Loucy (cell line): ENCODE data around the gene NPBWR2.

Source experiments
- H2AFZ ChIP-seq: fragments of 200-600 bp; sonication (generic); 2 replicates; pipeline ENCODE4 v1.6.0; 2016; ENCODE audit warnings: antibody characterized with exemption, mild to moderate bottlenecking, low read length, moderate library complexity
- H3F3A ChIP-seq: fragments of 200-600 bp; 2 replicates; pipeline ENCODE4 v1.6.0; 2016; ENCODE audit warnings: antibody characterized with exemption, low read depth, mild to moderate bottlenecking
- H3K27me3 ChIP-seq: fragments of 200-600 bp; sonication (generic); 2 replicates; pipeline ENCODE4 v1.6.1; 2014; ENCODE audit warnings: low read length, mild to moderate bottlenecking; ENCODE audit not compliant: insufficient read depth, poor library complexity, severe bottlenecking
- H3K36me3 ChIP-seq: fragments of 200-600 bp; sonication (generic); 2 replicates; pipeline ENCODE4 v1.6.1; 2016; ENCODE audit warnings: low read length; ENCODE audit not compliant: insufficient read depth
- H3K4me1 ChIP-seq: fragments of 200-600 bp; sonication (generic); 2 replicates; pipeline ENCODE4 v1.5.1; 2014; ENCODE audit warnings: low read length, mild to moderate bottlenecking; ENCODE audit not compliant: insufficient read depth, poor library complexity, severe bottlenecking
- H3K4me2 ChIP-seq: fragments of 200-600 bp; sonication (generic); 2 replicates; pipeline ENCODE4 v1.6.0; 2014; ENCODE audit warnings: antibody characterized with exemption, low read length, low read depth, mild to moderate bottlenecking; ENCODE audit not compliant: poor library complexity, severe bottlenecking
- H3K4me3 ChIP-seq: fragments of 200-600 bp; sonication (generic); 2 replicates; pipeline ENCODE4 v1.5.1; 2014; ENCODE audit warnings: low read length, mild to moderate bottlenecking, mixed read lengths; ENCODE audit not compliant: poor library complexity, severe bottlenecking
- H3K79me2 ChIP-seq: fragments of 200-600 bp; sonication (generic); 2 replicates; pipeline ENCODE4 v1.6.1; 2014; ENCODE audit warnings: low read length; ENCODE audit not compliant: insufficient read depth
- H3K9ac ChIP-seq: fragments of 200-600 bp; sonication (generic); 2 replicates; pipeline ENCODE4 v1.6.0; 2014; ENCODE audit warnings: mild to moderate bottlenecking, low read depth, low read length, moderate library complexity; ENCODE audit not compliant: poor library complexity, severe bottlenecking
- H3K9me2 ChIP-seq: fragments of 200-600 bp; sonication (generic); replicated peaks from 2 replicates; pipeline ENCODE4 v1.6.1; 2016; ENCODE audit warnings: low read depth, low read length, mixed read lengths
- H3K9me3 ChIP-seq: fragments of 200-600 bp; sonication (generic); 2 replicates; pipeline ENCODE4 v1.6.1; 2014; ENCODE audit warnings: mild to moderate bottlenecking, antibody characterized with exemption, low read length, low read depth; ENCODE audit not compliant: insufficient read depth
- H4K20me1 ChIP-seq: fragments of 200-600 bp; sonication (generic); 2 replicates; pipeline ENCODE4 v1.6.0; 2014; ENCODE audit warnings: antibody characterized with exemption, low read length, mild to moderate bottlenecking; ENCODE audit not compliant: insufficient read depth, poor library complexity, severe bottlenecking
- EZH2phosphoT487 ChIP-seq: fragments of 200-600 bp; IDR thresholded peaks from 2 replicates; pipeline ENCODE4 v1.6.1; 2018; ENCODE audit warnings: antibody characterized with exemption, mild to moderate bottlenecking, moderate library complexity, borderline replicate concordance
- TF ChIP-seq, protein P1 (sequence below): fragments of 200-600 bp; sonication (generic); conservative IDR thresholded peaks from 2 replicates; pipeline ENCODE4 v1.5.1; 2014; ENCODE audit warnings: mild to moderate bottlenecking, antibody characterized with exemption, low read length

The NPBWR2 gene

DNA sequence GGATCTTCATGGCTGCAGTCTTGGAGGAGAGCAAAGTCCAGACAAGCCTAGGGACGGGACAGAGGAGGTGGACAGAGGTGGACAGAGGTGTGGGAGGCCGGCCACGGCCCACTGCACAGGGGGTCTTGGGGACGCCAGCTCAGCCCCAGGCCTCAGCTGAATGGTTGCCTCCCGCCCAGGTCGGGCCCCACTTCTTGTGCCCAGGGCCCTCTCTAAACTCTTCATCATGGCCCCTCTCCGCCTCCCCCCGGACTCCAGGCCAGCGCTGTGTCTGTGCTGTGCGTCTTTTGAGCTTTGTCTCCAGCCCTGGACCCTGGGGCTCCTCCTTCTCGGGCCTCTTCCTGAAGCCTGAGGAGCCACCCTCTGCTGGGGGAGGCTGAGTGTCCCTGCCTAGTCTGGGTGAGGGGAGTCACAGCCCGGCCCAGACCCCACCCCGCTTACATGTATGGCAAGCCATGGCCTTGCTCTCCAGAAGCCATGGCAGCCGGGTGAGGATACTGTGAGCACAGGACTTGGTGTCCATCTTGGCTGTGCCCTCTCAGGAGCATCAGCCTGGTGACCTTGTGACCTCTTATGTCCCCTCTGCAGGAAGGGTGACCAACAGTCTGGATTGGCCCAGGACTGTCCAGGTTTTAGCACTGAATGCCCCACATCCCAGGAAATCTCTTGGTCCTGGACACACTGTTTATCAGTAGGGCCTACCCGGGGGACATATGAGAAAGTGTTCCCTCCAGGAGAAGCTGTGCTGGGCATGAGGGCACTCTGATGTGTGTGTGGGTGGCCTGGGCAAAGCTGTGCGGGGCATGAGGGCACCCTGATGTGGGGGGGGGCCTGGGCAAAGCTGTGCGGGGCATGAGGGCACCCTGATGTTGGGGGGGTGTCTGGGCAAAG lies 9.4 kb upstream of the NPBWR2 start:
- no peak overlapping the region for H3K4me3 ChIP-seq
- H2AFZ ChIP-seq = no peak overlapping the region
- H3K4me1 ChIP-seq = peaks cover 13% of the 10 kb centered on the region
- no peaks in the 10 kb centered on the region for H3K9me3 ChIP-seq
- H3K27me3 ChIP-seq = no peaks in the 10 kb centered on the region
- no peaks in the 10 kb centered on the region for H3K79me2 ChIP-seq
- no peaks in the 10 kb centered on the region for H3K36me3 ChIP-seq
- H3F3A ChIP-seq = no peaks in the 10 kb centered on the region
- H4K20me1 ChIP-seq = no peaks in the 10 kb centered on the region
- H3K9me2 ChIP-seq = no peaks in the 10 kb centered on the region
- TF ChIP-seq, protein P1, sequence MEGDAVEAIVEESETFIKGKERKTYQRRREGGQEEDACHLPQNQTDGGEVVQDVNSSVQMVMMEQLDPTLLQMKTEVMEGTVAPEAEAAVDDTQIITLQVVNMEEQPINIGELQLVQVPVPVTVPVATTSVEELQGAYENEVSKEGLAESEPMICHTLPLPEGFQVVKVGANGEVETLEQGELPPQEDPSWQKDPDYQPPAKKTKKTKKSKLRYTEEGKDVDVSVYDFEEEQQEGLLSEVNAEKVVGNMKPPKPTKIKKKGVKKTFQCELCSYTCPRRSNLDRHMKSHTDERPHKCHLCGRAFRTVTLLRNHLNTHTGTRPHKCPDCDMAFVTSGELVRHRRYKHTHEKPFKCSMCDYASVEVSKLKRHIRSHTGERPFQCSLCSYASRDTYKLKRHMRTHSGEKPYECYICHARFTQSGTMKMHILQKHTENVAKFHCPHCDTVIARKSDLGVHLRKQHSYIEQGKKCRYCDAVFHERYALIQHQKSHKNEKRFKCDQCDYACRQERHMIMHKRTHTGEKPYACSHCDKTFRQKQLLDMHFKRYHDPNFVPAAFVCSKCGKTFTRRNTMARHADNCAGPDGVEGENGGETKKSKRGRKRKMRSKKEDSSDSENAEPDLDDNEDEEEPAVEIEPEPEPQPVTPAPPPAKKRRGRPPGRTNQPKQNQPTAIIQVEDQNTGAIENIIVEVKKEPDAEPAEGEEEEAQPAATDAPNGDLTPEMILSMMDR = no peak
- no peak overlapping the region for H3K4me2 ChIP-seq
- H3K9ac ChIP-seq = no peak overlapping the region

DNA sequence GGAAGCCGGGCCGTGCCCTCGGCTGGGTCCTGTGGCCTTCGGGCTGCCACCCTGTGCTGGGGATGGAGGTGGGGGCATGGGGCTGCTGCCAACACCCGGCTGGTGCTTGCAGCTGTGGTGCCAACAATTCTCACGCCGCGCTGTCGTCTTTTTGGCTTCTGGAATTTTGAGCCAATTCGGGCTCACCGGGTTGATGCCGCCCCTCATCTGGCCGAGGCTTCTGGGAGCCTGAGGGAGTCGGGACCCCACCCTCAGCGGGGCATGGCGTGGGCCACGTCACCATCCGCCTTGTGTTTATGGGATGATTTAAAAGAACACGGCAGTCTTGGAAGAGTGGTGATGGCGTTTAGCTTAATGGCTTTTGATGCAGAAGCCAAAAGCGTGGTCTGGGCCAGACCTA lies 8.7 kb upstream of the NPBWR2 start:
- TF ChIP-seq EZH2phosphoT487 = no peak
- TF ChIP-seq, protein P1 = no peak
- Histone ChIP-seq H3K4me3 (no peak overlapping the region), H3K79me2 (no peaks in the 10 kb centered on the region), H3K4me2 (no peak overlapping the region), H3K36me3 (no peaks in the 10 kb centered on the region), H3K9me3 (no peaks in the 10 kb centered on the region), H3K27me3 (no peaks in the 10 kb centered on the region), H4K20me1 (no peaks in the 10 kb centered on the region), H3K9ac (no peak overlapping the region), H3K4me1 (peaks cover 13% of the 10 kb centered on the region), H3K9me2 (no peaks in the 10 kb centered on the region), H3F3A (no peaks in the 10 kb centered on the region), H2AFZ (no peak overlapping the region)

DNA sequence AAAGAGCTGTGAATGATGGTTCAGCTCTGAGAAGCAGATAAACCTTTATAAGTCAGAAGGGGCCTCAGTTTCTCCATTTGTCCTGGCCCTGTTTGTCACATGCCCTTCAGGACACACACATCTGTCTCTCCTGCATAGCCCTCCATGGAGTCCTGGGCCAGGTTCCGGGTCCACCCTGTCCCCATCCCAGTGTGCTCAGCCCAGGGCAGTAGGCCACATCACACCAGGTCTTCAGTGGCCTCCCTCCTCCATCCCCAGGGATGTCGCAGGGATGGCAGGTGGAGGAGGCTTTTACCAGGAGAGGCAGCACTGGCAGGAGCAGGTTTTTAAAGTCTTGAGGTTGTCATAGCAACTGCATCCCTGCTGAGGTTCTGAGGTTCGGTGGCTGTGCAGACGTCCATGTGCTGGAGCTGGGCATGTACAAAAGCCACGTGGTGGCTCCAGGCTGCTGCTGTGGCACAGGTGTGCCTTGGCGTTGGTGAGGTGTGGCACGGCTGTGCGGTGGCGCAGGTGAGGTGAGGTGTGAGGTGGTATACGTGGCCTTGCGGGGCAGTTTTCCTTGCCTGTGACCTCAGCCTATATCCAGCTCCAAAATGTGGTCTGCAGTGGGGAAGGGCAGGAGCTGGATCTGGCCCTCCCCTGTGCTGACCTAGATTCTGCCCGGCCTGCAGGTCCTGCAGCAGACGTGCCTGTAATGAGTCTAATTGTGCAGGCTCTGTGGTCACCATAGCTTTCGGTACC lies 8.0 kb upstream of the NPBWR2 start:
- Histone ChIP-seq H3K36me3 (no peaks in the 10 kb centered on the region), H3K4me3 (no peak overlapping the region), H3K4me2 (no peak overlapping the region), H3K79me2 (no peaks in the 10 kb centered on the region), H3F3A (no peaks in the 10 kb centered on the region), H2AFZ (no peak overlapping the region), H3K4me1 (peaks cover 13% of the 10 kb centered on the region), H3K9me3 (no peaks in the 10 kb centered on the region), H4K20me1 (no peaks in the 10 kb centered on the region), H3K9ac (no peak overlapping the region), H3K27me3 (no peaks in the 10 kb centered on the region), H3K9me2 (no peaks in the 10 kb centered on the region)
- TF ChIP-seq EZH2phosphoT487 = no peak
- TF ChIP-seq, protein P1 = no peak
